Body of pancreas (tissue), 4 donors: ENCODE results near the gene KRTAP12-4. TPM values are rescaled to one million over a fixed set of nuclear protein-coding genes. Genes with fewer than 3 reads are reported as not detected.
"Not testable (repeated sequence)": the region's sequence is repeated elsewhere in the genome, so short reads cannot be mapped to it uniquely, and the experiment has no call there.

ENCODE experiments used
- ATAC-seq: fragments of 150-250 bp; one replicate; pipeline ENCODE4 v1.9.1; 2016
- DNase-seq, 4 donors: peaks; one replicate each; pipeline ENCODE4 v3.0.0-alpha.2; 2019
- H3K27ac ChIP-seq, 4 donors: fragments of 200-600 bp; sonication (generic); 1 replicate in 3 of 4; 2 replicates in 1 of 4; pipeline versions ENCODE4 v1.5.1 to v1.6.1; 2016 to 2019; ENCODE audit warnings: mild to moderate bottlenecking in 1 of 4, mixed read lengths in 1 of 4, moderate library complexity in 1 of 4
- H3K27me3 ChIP-seq, 2 donors: fragments of 200-600 bp; sonication (generic); one replicate each; pipeline ENCODE4 v1.6.0; 2016; ENCODE audit warnings: mild to moderate bottlenecking in 1 of 2
- H3K36me3 ChIP-seq, 2 donors: fragments of 200-600 bp; sonication (generic); replicated peaks in 1 of 2; 2 replicates each; pipeline ENCODE4 v1.5.1; 2016; ENCODE audit warnings: low read depth in 2 of 2; ENCODE audit not compliant: insufficient read depth in 1 of 2
- H3K4me1 ChIP-seq: fragments of 200-600 bp; sonication (generic); one replicate; pipeline ENCODE4 v1.6.0; 2016
- H3K4me3 ChIP-seq, 2 donors: fragments of 200-600 bp; sonication (generic); 1 replicate in 1 of 2; 2 replicates in 1 of 2; pipeline ENCODE4 v1.5.1; 2016 to 2019
- H3K9me3 ChIP-seq, 3 donors: fragments of 200-600 bp; sonication (generic); 1 replicate in 2 of 3; 2 replicates in 1 of 3; pipeline ENCODE4 v1.5.1; 2016
- CTCF ChIP-seq, 7 experiments: fragments of 450-650 bp in 4 of 7; fragments of 200-600 bp in 3 of 7; sonication (generic) in 3 of 7; IDR thresholded peaks; one replicate each; pipeline ENCODE4 v1.5.1; 2016 to 2019; ENCODE audit warnings: antibody characterized with exemption in 7 of 7
- POLR2A ChIP-seq, 3 donors: fragments of 450-650 bp; IDR thresholded peaks; one replicate each; pipeline ENCODE4 v1.6.1; 2016; ENCODE audit warnings: antibody characterized with exemption in 3 of 3, mild to moderate bottlenecking in 2 of 3
- WGBS, 2 donors: methylation state at CpG; one replicate each; pipeline ENCODE4 v1.1.5; 2017; 5-methylcytosine and 5-hydroxymethylcytosine counted together
- intact Hi-C: fragments of 100-400 bp; cut with DNase I; formaldehyde crosslinking; loops from one replicate; pipeline ENCODE4 v1.15.1; 2023
- total RNA-seq, 2 donors: library from RNA; depleted of rRNA; stranded (reverse); fragments of >200 nt; gene quantifications; one replicate each; pipeline ENCODE4 v1.1.0, GENCODE V29; 2016

KRTAP12-4 gene
- total RNA-seq, 2 donors from 2014 or later = not detected

- WGBS, 2 donors = 26 to 33% methylated on average over 2 of the region's 2 CpGs
- DNase-seq (no peak), ATAC-seq (no peak)
- Histone ChIP-seq H3K4me1 (no peaks in the 10 kb centered on the region), H3K9me3 (no peaks in the 10 kb centered on the region), H3K27me3 (no peaks in the 10 kb centered on the region), H3K36me3 (no peaks in the 10 kb centered on the region), H3K27ac (no peak overlapping the region), H3K4me3 (no peak overlapping the region)
- no peak for TF ChIP-seq CTCF (IDR thresholded peaks at IDR 0.05)
- TF ChIP-seq POLR2A (IDR thresholded peaks at IDR 0.05) = no peak
- intact Hi-C loops = no loop called here
Measured at GRCh38 chr21:44644878-44645277, 9.6 kb downstream of the KRTAP12-4 start.

- Histone ChIP-seq H3K4me3 (no peak overlapping the region), H3K27me3 (no peaks in the 10 kb centered on the region), H3K4me1 (no peaks in the 10 kb centered on the region), H3K36me3 (no peaks in the 10 kb centered on the region), H3K27ac (no peak overlapping the region), H3K9me3 (no peaks in the 10 kb centered on the region)
- intact Hi-C loops = no loop called here
- ATAC-seq (no peak), DNase-seq (no peak)
- 41 to 61% methylated on average over 14 of the region's 14 CpGs for WGBS, 2 donors
- TF ChIP-seq CTCF (IDR thresholded peaks at IDR 0.05) = no peak
- no peak for TF ChIP-seq POLR2A (IDR thresholded peaks at IDR 0.05)
Measured at GRCh38 chr21:44643741-44644310, 10.6 kb downstream of the KRTAP12-4 start.

GRCh38 chr21:44640761-44641160 lies 13.7 kb downstream of the KRTAP12-4 start:
- TF ChIP-seq CTCF (IDR thresholded peaks at IDR 0.05) (no peak), POLR2A (IDR thresholded peaks at IDR 0.05) (no peak)
- Histone ChIP-seq H3K9me3 (no peaks in the 10 kb centered on the region), H3K27me3 (no peaks in the 10 kb centered on the region), H3K4me3 (no peak overlapping the region), H3K27ac (no peak overlapping the region), H3K4me1 (no peaks in the 10 kb centered on the region), H3K36me3 (no peaks in the 10 kb centered on the region)
- ATAC-seq = no peak
- DNase-seq = no peak
- intact Hi-C loops = no loop called here
- 78 to 89% methylated on average over 5 of the region's 5 CpGs for WGBS, 2 donors

GRCh38 chr21:44639331-44639655 lies 15.2 kb downstream of the KRTAP12-4 start:
- Histone ChIP-seq H3K9me3 (no peaks in the 10 kb centered on the region), H3K36me3 (no peaks in the 10 kb centered on the region), H3K4me1 (no peaks in the 10 kb centered on the region), H3K27me3 (no peaks in the 10 kb centered on the region), H3K4me3 (no peak overlapping the region), H3K27ac (no peak overlapping the region)
- ATAC-seq (no peak), DNase-seq (no peak)
- intact Hi-C loops = no loop called here
- WGBS, 2 donors = 67 to 68% methylated on average over 8 to 12 of the region's 12 CpGs
- TF ChIP-seq CTCF (IDR thresholded peaks at IDR 0.05) = no peak

- H3K9me3 ChIP-seq, H3K4me3 ChIP-seq, DNase-seq, ATAC-seq, H3K27me3 ChIP-seq, intact Hi-C loops, H3K4me1 ChIP-seq, H3K36me3 ChIP-seq, H3K27ac ChIP-seq: not testable (repeated sequence)
- WGBS, 2 donors = 61 to 84% methylated on average over 11 to 12 of the region's 21 CpGs
Measured at GRCh38 chr21:44638506-44639330, 15.7 kb downstream of the KRTAP12-4 start.

- H3K4me1 ChIP-seq, intact Hi-C loops, H3K9me3 ChIP-seq, H3K4me3 ChIP-seq, ATAC-seq, H3K36me3 ChIP-seq, H3K27ac ChIP-seq, DNase-seq, H3K27me3 ChIP-seq: not testable (repeated sequence)
- 47 to 48% methylated on average over 8 to 11 of the region's 12 CpGs for WGBS, 2 donors
Measured at GRCh38 chr21:44637851-44638348, 16.6 kb downstream of the KRTAP12-4 start.
